ENCODE measurements around the gene CRYBA2.

Gene CRYBA2

GRCh38 chr2:219023045-219023605 is 29.9 kb upstream of the CRYBA2 start:
- no peak for DNase-seq (ENCODE audit: low spot score)

DNA sequence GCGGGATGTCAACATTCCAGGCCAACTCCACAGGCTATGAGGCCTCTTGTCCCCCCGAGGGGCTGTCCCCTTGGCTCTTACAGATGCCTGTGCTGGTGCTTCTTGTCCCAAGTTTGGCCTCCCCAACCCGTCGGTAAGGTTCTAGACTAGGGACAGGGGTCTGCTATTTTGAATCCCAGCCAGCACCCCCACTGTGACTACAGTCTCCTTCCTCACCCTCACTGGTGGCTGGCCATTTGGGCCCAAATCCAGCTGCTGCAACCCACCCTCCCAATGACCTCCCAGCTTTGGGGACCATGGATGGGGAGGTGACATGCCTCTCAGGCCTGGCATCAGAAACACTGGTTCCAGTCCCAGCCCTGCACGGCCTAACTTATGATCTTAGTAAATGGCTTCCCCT is 29.4 kb upstream of the CRYBA2 start:
- DNase-seq (ENCODE audit: low spot score) = no peak

GRCh38 chr2:219022041-219022440 is 28.8 kb upstream of the CRYBA2 start:
- DNase-seq (ENCODE audit: low spot score) = no peak

DNA sequence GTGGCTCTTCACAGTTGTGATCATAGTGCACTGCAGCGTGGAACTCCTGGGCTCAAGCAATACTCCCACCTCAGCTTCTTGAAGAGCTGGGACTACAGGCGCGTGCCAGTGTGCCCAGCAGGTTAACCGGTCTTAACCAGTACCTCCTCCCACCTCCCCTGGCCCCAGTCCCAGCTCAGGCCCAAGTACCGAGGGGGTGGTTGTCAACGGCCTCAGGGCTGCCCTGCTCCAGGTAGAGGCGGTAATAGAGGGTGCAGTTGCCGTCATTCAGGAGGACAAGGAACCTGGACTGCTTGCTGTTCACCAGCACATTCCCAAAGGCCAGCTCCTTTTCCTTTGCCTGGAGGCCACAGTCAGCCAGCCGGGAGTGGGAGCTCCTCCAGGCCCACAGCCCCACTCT is 28.4 kb upstream of the CRYBA2 start:
- no peak for DNase-seq (ENCODE audit: low spot score)

GRCh38 chr2:219020604-219021365 is 27.6 kb upstream of the CRYBA2 start:
- DNase-seq (ENCODE audit: low spot score) = no peak

GRCh38 chr2:219019436-219019835 is 26.2 kb upstream of the CRYBA2 start:
- no peak for DNase-seq (ENCODE audit: low spot score)

DNA sequence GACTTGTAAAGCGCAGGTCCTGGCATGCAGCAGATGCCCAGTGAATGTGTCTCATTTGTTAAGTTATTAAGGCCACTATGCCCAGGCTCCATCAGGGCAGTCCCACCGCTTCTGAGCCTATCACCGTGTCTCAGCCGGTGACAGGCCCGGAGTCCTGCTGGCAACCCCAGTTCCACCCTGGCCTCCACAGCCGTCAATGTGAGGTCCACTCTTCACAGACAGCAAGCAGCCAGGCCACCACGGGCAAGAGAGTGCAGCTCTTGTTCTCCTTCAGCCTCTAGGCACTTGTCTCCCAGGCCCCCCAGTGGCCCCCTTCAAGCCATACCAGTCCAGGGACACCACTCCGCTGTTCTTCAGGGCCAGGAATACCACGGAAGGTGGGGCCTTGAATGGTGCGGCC is 25.5 kb upstream of the CRYBA2 start:
- DNase-seq (ENCODE audit: low spot score) = no peak

- DNase-seq (ENCODE audit: low spot score) = no peak
Measured at GRCh38 chr2:219018286-219018685, 25.1 kb upstream of the CRYBA2 start.

DNA sequence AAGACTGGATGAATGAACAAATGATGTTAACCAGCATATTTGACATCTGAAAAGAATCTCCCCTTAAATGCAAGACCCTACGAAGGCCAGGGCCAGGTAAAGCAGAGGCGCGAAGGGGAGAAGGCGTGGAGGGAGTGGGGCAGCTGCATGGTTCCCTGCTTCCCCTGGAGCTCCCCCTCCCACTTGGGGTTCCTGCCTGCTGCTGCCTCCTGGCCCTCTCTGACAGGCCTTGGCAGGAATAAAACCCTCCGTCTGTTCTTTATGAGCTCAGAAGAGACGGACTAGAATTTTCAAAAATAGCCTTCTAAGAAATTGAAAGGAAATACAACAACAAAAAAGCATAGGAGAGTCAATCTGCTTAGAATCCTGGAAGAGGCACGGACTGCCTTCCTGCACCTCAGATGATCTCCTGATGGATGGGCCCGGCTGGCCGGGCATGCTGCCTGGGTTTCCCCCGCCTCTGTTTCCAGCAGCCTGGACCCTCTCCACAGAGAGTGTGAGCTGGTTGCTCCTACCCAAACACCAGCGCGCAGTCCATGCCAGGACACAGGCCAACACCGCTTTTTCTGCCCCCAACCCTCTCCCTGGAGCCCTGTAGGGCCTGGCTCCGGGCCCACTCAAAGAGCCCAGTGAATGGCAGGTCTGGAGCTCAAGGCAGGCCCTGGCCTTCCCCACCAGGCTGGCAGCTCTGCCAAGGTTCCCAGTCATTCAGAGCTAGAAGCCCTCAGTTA is 24.1 kb upstream of the CRYBA2 start:
- no peak for DNase-seq (ENCODE audit: low spot score)

DNA sequence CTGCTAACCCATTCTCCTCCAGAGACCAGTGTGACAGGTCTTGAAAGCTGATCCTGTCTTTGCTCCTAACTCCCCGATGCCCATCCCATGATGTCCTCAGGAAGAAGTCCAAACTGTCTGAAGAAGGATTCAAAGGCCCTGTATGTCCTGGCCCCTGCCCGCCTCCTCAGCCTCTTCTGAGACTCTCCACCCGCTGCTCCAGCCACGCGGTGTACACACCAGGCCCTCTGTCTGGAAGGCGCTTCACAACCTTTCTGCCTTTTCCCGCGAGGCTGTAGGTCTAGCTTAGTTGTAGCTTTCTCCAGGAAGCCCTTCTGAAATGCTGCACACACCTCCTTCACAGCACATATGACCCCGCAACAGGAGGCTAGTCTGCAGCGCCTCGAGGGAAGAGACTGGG is 23.5 kb upstream of the CRYBA2 start:
- no peak for DNase-seq (ENCODE audit: low spot score)

DNA sequence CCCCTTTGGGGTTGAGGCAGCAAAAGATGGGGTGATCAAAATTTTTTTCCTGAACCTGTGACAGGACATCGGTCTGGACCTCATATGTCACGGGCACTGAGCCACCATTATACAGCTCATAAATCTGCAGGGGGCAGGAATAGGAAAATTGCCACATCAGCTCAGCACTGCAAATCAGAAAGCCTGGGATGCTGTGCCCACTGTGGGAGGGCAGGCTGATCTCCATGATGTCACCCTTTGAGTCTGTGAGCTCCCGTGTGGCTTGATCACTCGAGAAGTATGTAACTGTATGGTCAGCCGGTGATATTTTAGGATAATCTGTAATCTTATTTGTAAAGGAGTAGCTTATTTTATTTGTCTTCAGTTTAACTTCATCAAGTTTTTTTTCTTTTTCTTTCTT is 17.7 kb upstream of the CRYBA2 start:
- DNase-seq (ENCODE audit: low spot score) = no peak

GRCh38 chr2:219010162-219010756 is 17.0 kb upstream of the CRYBA2 start:
- no peak for DNase-seq (ENCODE audit: low spot score)

DNA sequence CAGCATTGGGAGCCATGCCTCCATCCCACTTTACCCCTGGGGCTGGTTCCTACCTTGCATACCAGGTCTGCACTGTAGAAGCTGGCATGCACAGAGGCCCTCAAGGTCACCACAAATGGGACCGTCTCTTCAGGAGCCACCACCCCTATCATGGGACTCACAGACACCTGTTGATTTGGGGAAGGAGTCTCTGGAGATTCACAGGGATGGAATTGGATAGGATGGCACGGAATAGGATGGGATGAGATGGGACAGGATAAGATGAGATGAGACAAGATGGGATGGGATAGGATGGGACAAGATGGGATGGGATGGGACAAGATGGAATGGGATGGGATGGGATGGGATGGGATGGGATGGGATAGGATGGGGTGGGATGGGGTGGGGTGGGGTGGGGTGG is 16.1 kb upstream of the CRYBA2 start:
- DNase-seq (ENCODE audit: low spot score) = no peak

GRCh38 chr2:219003979-219004378 is 10.8 kb upstream of the CRYBA2 start:
- DNase-seq (ENCODE audit: low spot score) = no peak

DNA sequence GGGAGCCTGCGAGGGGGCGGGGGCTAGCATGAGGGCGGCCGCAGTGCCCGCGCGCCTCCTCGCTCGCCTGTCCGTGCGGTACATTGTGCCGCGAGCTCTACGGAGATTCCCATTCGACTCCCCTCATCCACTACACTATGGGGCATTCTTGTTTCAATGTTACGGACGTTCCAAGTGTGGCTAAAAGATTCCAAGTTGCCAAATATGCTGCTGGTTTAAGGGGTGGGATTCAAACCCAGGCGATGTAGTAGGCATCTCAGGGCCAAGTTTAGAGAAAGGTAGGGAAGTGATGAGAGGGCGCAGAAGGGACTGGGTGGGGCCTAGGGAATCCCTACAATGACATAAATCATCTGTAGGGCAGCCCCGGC is 10.0 kb upstream of the CRYBA2 start:
- no peak for DNase-seq (ENCODE audit: low spot score)

- DNase-seq (ENCODE audit: low spot score) = peak; percentile 88
Measured at GRCh38 chr2:219002395-219003266, 9.4 kb upstream of the CRYBA2 start.

DNA sequence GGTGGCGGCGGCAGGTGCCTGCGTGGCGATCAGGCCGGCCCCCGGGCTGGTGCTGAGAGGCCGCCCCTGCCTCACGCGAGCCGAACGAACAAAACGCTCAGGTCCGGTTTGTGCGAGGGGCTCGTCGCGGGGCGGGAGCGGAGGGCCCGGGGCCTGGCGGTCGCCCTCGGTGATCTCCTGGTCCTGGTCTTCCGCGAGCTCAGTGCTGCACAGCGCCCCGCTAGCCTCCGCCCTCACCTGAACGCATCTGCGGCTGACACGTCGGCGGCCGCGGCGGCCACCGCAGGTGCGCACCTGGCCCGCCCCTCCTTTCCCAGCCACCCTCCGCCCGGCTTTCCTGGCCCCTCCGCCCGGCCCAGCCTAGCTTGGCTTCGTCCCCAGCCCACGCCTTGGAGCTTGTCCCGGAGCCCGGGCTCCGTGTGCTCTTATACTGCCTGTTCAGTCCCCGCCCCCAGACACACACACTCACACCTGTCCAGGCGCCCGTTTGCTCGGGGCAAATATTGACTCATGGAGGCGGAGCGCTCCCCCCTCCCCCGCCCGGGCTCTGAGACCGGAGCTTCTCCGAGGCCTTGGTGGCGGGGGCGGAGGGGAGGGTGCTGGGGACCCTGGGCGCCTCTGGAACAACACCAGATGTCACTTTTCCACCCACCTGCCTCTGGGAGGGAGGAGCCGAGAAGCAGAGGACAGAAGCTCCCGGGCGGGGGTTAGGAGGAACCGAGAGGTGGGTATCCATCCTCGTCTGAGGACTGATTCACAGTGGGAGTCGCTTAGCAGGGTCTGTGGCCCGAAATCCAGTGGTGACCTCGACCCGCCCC is 8.6 kb upstream of the CRYBA2 start:
- DNase-seq (ENCODE audit: low spot score) = peak; percentile 62

DNA sequence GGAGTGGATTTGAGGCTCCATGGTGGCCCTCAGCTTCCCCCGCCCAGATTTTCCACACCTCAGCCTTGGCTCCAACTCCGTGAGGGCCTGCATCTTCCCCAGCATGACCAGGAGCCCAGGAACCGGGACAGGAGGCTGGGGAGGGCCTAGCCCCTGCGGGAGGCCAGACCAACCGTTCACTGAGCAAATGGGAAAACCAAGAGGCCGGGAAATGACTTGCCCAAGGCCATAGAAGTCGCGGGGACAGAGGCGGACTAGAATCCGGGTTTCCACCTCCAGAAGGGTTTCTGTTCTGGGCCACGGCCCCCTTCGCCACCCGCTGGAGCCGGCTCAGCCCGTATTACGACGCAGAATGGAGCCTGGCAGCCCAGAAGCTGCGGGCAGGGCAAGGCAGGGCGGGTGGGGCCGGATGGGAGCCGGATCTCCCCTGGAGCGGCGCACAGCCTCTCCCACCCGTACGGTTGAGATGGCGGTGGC is 7.9 kb upstream of the CRYBA2 start:
- no peak for DNase-seq (ENCODE audit: low spot score)

DNA sequence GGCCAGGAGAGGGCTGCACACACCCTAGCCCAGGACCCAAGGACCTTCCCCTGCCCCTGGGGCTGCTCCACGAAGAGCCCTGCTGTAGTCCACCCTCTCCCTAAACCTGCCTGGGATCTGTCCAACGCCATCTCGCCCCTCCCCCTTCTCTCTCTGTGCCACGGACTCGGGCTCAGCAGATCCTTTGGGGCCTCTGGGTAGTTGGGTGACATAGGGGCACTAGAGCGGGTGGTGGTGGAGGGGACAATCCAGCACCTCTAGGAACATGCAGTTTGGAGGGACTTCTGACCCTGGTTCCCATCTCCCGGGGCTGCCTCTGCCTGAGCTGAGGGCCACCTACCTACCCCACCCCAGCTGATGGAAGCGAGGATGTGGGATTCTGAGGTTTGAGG is 7.3 kb upstream of the CRYBA2 start:
- no peak for DNase-seq (ENCODE audit: low spot score)

DNA sequence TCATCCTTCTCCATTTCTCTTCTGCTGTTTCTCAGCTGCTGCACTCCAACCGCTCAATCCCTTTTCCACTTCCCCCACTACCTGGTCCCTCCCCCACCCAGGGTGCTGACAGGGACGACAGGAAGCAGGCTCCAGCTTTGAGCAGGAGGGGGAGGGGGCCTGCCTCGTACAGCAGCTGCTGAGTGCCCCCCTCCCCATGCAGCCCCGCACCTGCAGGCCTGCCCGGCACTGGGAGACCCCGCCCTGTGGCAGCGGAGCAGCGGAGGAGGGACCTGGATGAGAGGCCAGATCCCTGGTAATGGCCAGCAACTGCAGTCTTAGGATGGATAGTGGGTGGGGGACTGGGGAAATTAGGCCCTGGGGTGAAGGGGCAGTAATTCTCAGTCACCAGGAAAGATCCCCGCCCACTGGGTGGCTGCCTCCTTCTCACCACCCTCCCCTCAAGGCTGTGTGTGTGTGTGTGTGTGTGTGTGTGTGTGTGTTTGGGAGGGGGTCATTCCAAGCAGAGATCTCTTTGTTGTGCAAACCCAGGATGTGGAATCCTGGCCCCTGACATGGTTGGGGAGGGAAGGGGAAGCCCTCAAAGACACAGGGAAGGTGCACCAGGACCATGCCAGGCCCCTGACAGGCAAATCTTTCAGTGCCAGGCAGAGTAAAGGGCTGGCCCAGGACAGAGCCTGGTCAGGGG is 6.8 kb upstream of the CRYBA2 start:
- DNase-seq (ENCODE audit: low spot score) = no peak

All from ecto neural progenitor cell (in vitro differentiated cells).